Fibroblast of mammary gland (primary cell): ENCODE results near the gene GAS2L2.
"Not testable (repeated sequence)": the region's sequence is repeated elsewhere in the genome, so short reads cannot be mapped to it uniquely, and the experiment has no call there.

Source experiments
- DNase-seq: peaks from one replicate; pipeline ENCODE4 v3.0.0-alpha.2; 2010; ENCODE audit warnings: low read depth
- H3K4me3 ChIP-seq: 2 replicates; pipeline ENCODE4 v1.5.1; 2011; ENCODE audit warnings: low read depth, mild to moderate bottlenecking, low read length, moderate library complexity; ENCODE audit not compliant: control insufficient read depth
- CTCF ChIP-seq: conservative IDR thresholded peaks from 2 replicates; pipeline ENCODE4 v1.5.1; 2011; ENCODE audit warnings: low read depth, low read length, inconsistent platforms; ENCODE audit not compliant: control insufficient read depth, insufficient read depth

Gene GAS2L2

GRCh38 chr17:35757243-35757642, 4.2 kb upstream of the GAS2L2 start:
- no peak for TF ChIP-seq CTCF
- DNase-seq = no peak
- no peak overlapping the region for H3K4me3 ChIP-seq

- H3K4me3 ChIP-seq = no peak overlapping the region
- no peak for DNase-seq
- no peak for TF ChIP-seq CTCF
Measured at GRCh38 chr17:35752471-35752870, 568 bp downstream of the GAS2L2 start.

- DNase-seq, H3K4me3 ChIP-seq: not testable (repeated sequence)
Measured at GRCh38 chr17:35751541-35751940, 1.5 kb downstream of the GAS2L2 start.

- H3K4me3 ChIP-seq = no peak overlapping the region
- TF ChIP-seq CTCF = no peak
- no peak for DNase-seq
Measured at GRCh38 chr17:35750526-35751395, 2.3 kb downstream of the GAS2L2 start.

- H3K4me3 ChIP-seq = no peak overlapping the region
- DNase-seq = no peak
Measured at GRCh38 chr17:35749560-35750412, 3.3 kb downstream of the GAS2L2 start.

GRCh38 chr17:35748979-35749378, 4.1 kb downstream of the GAS2L2 start:
- TF ChIP-seq CTCF = no peak
- DNase-seq = no peak
- no peak overlapping the region for H3K4me3 ChIP-seq

More at GRCh38 chr17:35749560-35750412, 3.3 kb downstream of the GAS2L2 start:
- TF ChIP-seq CTCF = no peak

- no peak for TF ChIP-seq CTCF
- DNase-seq = no peak
- no peak overlapping the region for H3K4me3 ChIP-seq
Measured at GRCh38 chr17:35748341-35748841, 4.6 kb downstream of the GAS2L2 start.
